ENCODE data around the gene NDUFAF3. TPM values are rescaled to one million over a fixed set of nuclear protein-coding genes. Genes with fewer than 3 reads are reported as not detected.

Gene NDUFAF3
- total and polyA plus RNA-seq, 2 donors: 43.2 to 81.6 TPM

GRCh38 chr3:49029563-49029884 lies 7.6 kb downstream of the NDUFAF3 start:
- Histone ChIP-seq H3K27ac (ENCODE audit: low read depth) (peak overlapping the region; percentile 77), H3K4me1 (ENCODE audit: insufficient read depth) (no peaks in the 10 kb centered on the region), H3K4me3 (ENCODE audit: low read depth, low read length) (no peak overlapping the region), H3K36me3 (ENCODE audit: insufficient read depth) (peaks cover 6% of the 10 kb centered on the region)
- no peak for DNase-seq (ENCODE audit: extremely low spot score)
- WGBS: 2% methylated on average over 7 of the region's 7 CpGs

GRCh38 chr3:49030321-49030720 lies 8.4 kb downstream of the NDUFAF3 start:
- WGBS: 90% methylated on average over 6 of the region's 6 CpGs
- Histone ChIP-seq H3K36me3 (ENCODE audit: insufficient read depth) (peaks cover 7% of the 10 kb centered on the region), H3K27ac (ENCODE audit: low read depth) (no peak overlapping the region), H3K4me3 (ENCODE audit: low read depth, low read length) (no peak overlapping the region), H3K4me1 (ENCODE audit: insufficient read depth) (no peaks in the 10 kb centered on the region)
- DNase-seq (ENCODE audit: extremely low spot score): no peak

- Histone ChIP-seq H3K36me3 (ENCODE audit: insufficient read depth) (peaks cover 7% of the 10 kb centered on the region), H3K4me3 (ENCODE audit: low read depth, low read length) (no peak overlapping the region), H3K4me1 (ENCODE audit: insufficient read depth) (no peaks in the 10 kb centered on the region), H3K27ac (ENCODE audit: low read depth) (no peak overlapping the region)
- no peak for DNase-seq (ENCODE audit: extremely low spot score)
- 88% methylated on average over 6 of the region's 6 CpGs for WGBS
Measured at GRCh38 chr3:49032646-49033304, 10.9 kb downstream of the NDUFAF3 start.

- Histone ChIP-seq H3K27ac (ENCODE audit: low read depth) (no peak overlapping the region), H3K36me3 (ENCODE audit: insufficient read depth) (peaks cover 7% of the 10 kb centered on the region), H3K4me3 (ENCODE audit: low read depth, low read length) (no peak overlapping the region), H3K4me1 (ENCODE audit: insufficient read depth) (no peaks in the 10 kb centered on the region)
- WGBS: 91% methylated on average over 2 of the region's 2 CpGs
- no peak for DNase-seq (ENCODE audit: extremely low spot score)
Measured at GRCh38 chr3:49034650-49035049, 12.7 kb downstream of the NDUFAF3 start.

GRCh38 chr3:49035281-49035680 lies 13.4 kb downstream of the NDUFAF3 start:
- H3K36me3 ChIP-seq (ENCODE audit: insufficient read depth): peaks cover 7% of the 10 kb centered on the region
- no peak overlapping the region for H3K27ac ChIP-seq (ENCODE audit: low read depth)
- WGBS: 89% methylated on average over 3 of the region's 3 CpGs
- no peak overlapping the region for H3K4me3 ChIP-seq (ENCODE audit: low read depth, low read length)
- no peak for DNase-seq (ENCODE audit: extremely low spot score)
- H3K4me1 ChIP-seq (ENCODE audit: insufficient read depth): no peaks in the 10 kb centered on the region

- Histone ChIP-seq H3K4me3 (ENCODE audit: low read depth, low read length) (no peak overlapping the region), H3K27ac (ENCODE audit: low read depth) (no peak overlapping the region), H3K36me3 (ENCODE audit: insufficient read depth) (peaks cover 3% of the 10 kb centered on the region), H3K4me1 (ENCODE audit: insufficient read depth) (no peaks in the 10 kb centered on the region)
- no peak for DNase-seq (ENCODE audit: extremely low spot score)
- 98% methylated on average over 1 of the region's 1 CpG for WGBS
Measured at GRCh38 chr3:49053543-49053942, 31.6 kb downstream of the NDUFAF3 start.

- Histone ChIP-seq H3K27ac (ENCODE audit: low read depth) (no peak overlapping the region), H3K4me1 (ENCODE audit: insufficient read depth) (no peaks in the 10 kb centered on the region), H3K36me3 (ENCODE audit: insufficient read depth) (peaks cover 3% of the 10 kb centered on the region), H3K4me3 (ENCODE audit: low read depth, low read length) (no peak overlapping the region)
- no peak for DNase-seq (ENCODE audit: extremely low spot score)
- 94% methylated on average over 2 of the region's 2 CpGs for WGBS
Measured at GRCh38 chr3:49054344-49054862, 32.5 kb downstream of the NDUFAF3 start.

- no peaks in the 10 kb centered on the region for H3K4me1 ChIP-seq (ENCODE audit: insufficient read depth)
- H3K27ac ChIP-seq (ENCODE audit: low read depth): no peak overlapping the region
- peaks cover 6% of the 10 kb centered on the region for H3K36me3 ChIP-seq (ENCODE audit: insufficient read depth)
- no peak for DNase-seq (ENCODE audit: extremely low spot score)
- no peak overlapping the region for H3K4me3 ChIP-seq (ENCODE audit: low read depth, low read length)
- WGBS: 97% methylated on average over 10 of the region's 10 CpGs
Measured at GRCh38 chr3:49057268-49057667, 35.3 kb downstream of the NDUFAF3 start.

- no peak for DNase-seq (ENCODE audit: extremely low spot score)
- 87% methylated on average over 7 of the region's 7 CpGs for WGBS
- H3K4me1 ChIP-seq (ENCODE audit: insufficient read depth): no peaks in the 10 kb centered on the region
- H3K27ac ChIP-seq (ENCODE audit: low read depth): no peak overlapping the region
- H3K4me3 ChIP-seq (ENCODE audit: low read depth, low read length): no peak overlapping the region
- peaks cover 7% of the 10 kb centered on the region for H3K36me3 ChIP-seq (ENCODE audit: insufficient read depth)
Measured at GRCh38 chr3:49058011-49058410, 36.1 kb downstream of the NDUFAF3 start.

Small RNA genes within 50 kb of the gene (small RNA-seq; reads per million reads assigned to genes)
- 4,314 reads per million, percentile 100 among the genes with 10 or more reads in this experiment for gene MIR191
- 65.7 reads per million, percentile 97 among the genes with 10 or more reads in this experiment for gene MIR425

Other genes starting within 250 kb of the NDUFAF3 start
- 20.5 TPM for gene PRKAR2A, start 174.2 kb upstream of the NDUFAF3 start, total RNA-seq
- gene PRKAR2A, start 174.2 kb upstream of the NDUFAF3 start, polyA plus RNA-seq: 23.0 TPM
- gene SLC25A20, start 123.2 kb upstream of the NDUFAF3 start, total RNA-seq: 11.0 TPM
- 14.1 TPM for gene SLC25A20, start 123.2 kb upstream of the NDUFAF3 start, polyA plus RNA-seq
- 71.6 TPM for gene ARIH2, start 103.3 kb upstream of the NDUFAF3 start, total RNA-seq
- gene ARIH2, start 103.3 kb upstream of the NDUFAF3 start, polyA plus RNA-seq: 59.9 TPM
- gene P4HTM, start 31.9 kb upstream of the NDUFAF3 start, total RNA-seq: 30.9 TPM
- 31.6 TPM for gene P4HTM, start 31.9 kb upstream of the NDUFAF3 start, polyA plus RNA-seq
- gene WDR6, start 14.7 kb upstream of the NDUFAF3 start, total RNA-seq: 66.2 TPM
- 132 TPM for gene WDR6, start 14.7 kb upstream of the NDUFAF3 start, polyA plus RNA-seq
- gene DALRD3, start 3.5 kb upstream of the NDUFAF3 start, total RNA-seq: 26.7 TPM
- gene DALRD3, start 3.5 kb upstream of the NDUFAF3 start, polyA plus RNA-seq: 28.3 TPM
- gene IMPDH2, start 7.3 kb downstream of the NDUFAF3 start, total RNA-seq: 247 TPM
- 192 TPM for gene IMPDH2, start 7.3 kb downstream of the NDUFAF3 start, polyA plus RNA-seq
- 63.0 TPM for gene QRICH1, start 72.0 kb downstream of the NDUFAF3 start, total RNA-seq
- 40.7 TPM for gene QRICH1, start 72.0 kb downstream of the NDUFAF3 start, polyA plus RNA-seq
- 197 TPM for gene QARS1, start 82.6 kb downstream of the NDUFAF3 start, total RNA-seq
- gene QARS1, start 82.6 kb downstream of the NDUFAF3 start, polyA plus RNA-seq: 242 TPM
- gene USP19, start 98.7 kb downstream of the NDUFAF3 start, total RNA-seq: 30.8 TPM
- gene USP19, start 98.7 kb downstream of the NDUFAF3 start, polyA plus RNA-seq: 44.8 TPM
- 429 TPM for gene LAMB2, start 110.9 kb downstream of the NDUFAF3 start, total RNA-seq
- 366 TPM for gene LAMB2, start 110.9 kb downstream of the NDUFAF3 start, polyA plus RNA-seq
- 10.3 TPM for gene CCDC71, start 144.2 kb downstream of the NDUFAF3 start, total RNA-seq
- 25.6 TPM for gene CCDC71, start 144.2 kb downstream of the NDUFAF3 start, polyA plus RNA-seq
- 27.3 TPM for gene KLHDC8B, start 149.5 kb downstream of the NDUFAF3 start, total RNA-seq
- gene KLHDC8B, start 149.5 kb downstream of the NDUFAF3 start, polyA plus RNA-seq: 80.8 TPM

All from urinary bladder (tissue), 4 donors.